Sigmoid colon (tissue), 4 donors: ENCODE data around the gene GTF3C2.

Experiments used
- EP300 ChIP-seq, 4 donors: sonication (generic); formaldehyde crosslinking; IDR thresholded peaks; one replicate each; pipeline ENCODE4 v1.6.1; 2017; ENCODE audit warnings: antibody characterized with exemption in 4 of 4
- POLR2A ChIP-seq, 2 donors: fragments of 450-650 bp; IDR thresholded peaks; one replicate each; pipeline ENCODE4 v1.6.1; 2016; ENCODE audit warnings: antibody characterized with exemption in 2 of 2, mild to moderate bottlenecking in 2 of 2, moderate library complexity in 2 of 2
- POLR2AphosphoS5 ChIP-seq, 4 donors: sonication (generic); formaldehyde crosslinking; IDR thresholded peaks; one replicate each; pipeline ENCODE4 v1.6.1; 2017; ENCODE audit warnings: antibody characterized with exemption in 4 of 4
- TF ChIP-seq, protein P1 (sequence below), 4 experiments: fragments of 450-650 bp in 3 of 4; fragments of 200-600 bp in 1 of 4; IDR thresholded peaks; one replicate each; pipeline ENCODE4 v1.5.1; 2016 to 2019; ENCODE audit warnings: antibody characterized with exemption in 4 of 4, mild to moderate bottlenecking in 3 of 4, moderate library complexity in 2 of 4

DNA sequence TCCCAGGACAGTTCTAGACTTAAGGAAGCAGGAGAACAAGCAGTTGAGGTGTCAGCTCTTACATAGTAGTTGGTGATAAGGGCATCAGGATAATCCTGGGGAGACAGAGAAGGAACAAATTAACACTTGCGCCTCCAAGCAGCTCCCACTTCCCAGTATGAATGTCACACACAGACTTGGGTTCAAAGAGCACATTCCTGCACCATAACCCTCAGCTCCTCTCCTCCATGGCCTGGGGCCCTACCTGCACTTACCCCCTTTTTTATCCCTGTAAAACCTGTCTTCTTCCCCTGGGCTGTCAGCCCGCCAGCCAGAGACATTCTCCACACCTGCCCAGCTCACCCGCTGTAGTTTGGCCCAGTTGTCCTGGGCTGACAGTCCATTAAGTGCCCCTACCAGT is 44.4 kb downstream of the GTF3C2 start:
- TF ChIP-seq POLR2AphosphoS5 (IDR thresholded peaks at IDR 0.05): no peak
- TF ChIP-seq, protein P1, sequence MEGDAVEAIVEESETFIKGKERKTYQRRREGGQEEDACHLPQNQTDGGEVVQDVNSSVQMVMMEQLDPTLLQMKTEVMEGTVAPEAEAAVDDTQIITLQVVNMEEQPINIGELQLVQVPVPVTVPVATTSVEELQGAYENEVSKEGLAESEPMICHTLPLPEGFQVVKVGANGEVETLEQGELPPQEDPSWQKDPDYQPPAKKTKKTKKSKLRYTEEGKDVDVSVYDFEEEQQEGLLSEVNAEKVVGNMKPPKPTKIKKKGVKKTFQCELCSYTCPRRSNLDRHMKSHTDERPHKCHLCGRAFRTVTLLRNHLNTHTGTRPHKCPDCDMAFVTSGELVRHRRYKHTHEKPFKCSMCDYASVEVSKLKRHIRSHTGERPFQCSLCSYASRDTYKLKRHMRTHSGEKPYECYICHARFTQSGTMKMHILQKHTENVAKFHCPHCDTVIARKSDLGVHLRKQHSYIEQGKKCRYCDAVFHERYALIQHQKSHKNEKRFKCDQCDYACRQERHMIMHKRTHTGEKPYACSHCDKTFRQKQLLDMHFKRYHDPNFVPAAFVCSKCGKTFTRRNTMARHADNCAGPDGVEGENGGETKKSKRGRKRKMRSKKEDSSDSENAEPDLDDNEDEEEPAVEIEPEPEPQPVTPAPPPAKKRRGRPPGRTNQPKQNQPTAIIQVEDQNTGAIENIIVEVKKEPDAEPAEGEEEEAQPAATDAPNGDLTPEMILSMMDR (IDR thresholded peaks at IDR 0.05): no peak
- TF ChIP-seq POLR2A (IDR thresholded peaks at IDR 0.05): no peak
- no peak for TF ChIP-seq EP300 (IDR thresholded peaks at IDR 0.05)
